ENCODE measurements around the gene LINC00632.

Gene LINC00632

GRCh38 chrX:140765043-140765784, 55.7 kb downstream of the LINC00632 start:
- Histone ChIP-seq H3K4me2 (ENCODE audit: low read length) (no peak overlapping the region), H3K27ac (ENCODE audit: low read depth, low read length, poor library complexity, severe bottlenecking) (no peak overlapping the region), H3K9ac (ENCODE audit: low read length) (no peak overlapping the region), H3K27me3 (ENCODE audit: insufficient read depth, low read length) (no peaks in the 10 kb centered on the region), H3K4me1 (ENCODE audit: insufficient read depth, low read length, severe bottlenecking) (no peaks in the 10 kb centered on the region), H3K36me3 (ENCODE audit: insufficient read depth, low read length) (no peaks in the 10 kb centered on the region), H3K9me2 (ENCODE audit: low read depth, low read length) (no peaks in the 10 kb centered on the region), H2AFZ (ENCODE audit: low read length) (no peak overlapping the region), H3F3A (ENCODE audit: insufficient read depth, low read length) (no peaks in the 10 kb centered on the region), H3K79me2 (ENCODE audit: insufficient read depth, low read length) (no peaks in the 10 kb centered on the region), H4K20me1 (ENCODE audit: insufficient read depth, low read length) (no peaks in the 10 kb centered on the region), H3K4me3 (ENCODE audit: low read depth, low read length, poor library complexity, severe bottlenecking) (no peak overlapping the region), H3K9me3 (ENCODE audit: low read length) (no peaks in the 10 kb centered on the region)
- no peak for TF ChIP-seq EZH2 (IDR thresholded peaks at IDR 0.05; ENCODE audit: borderline replicate concordance, low read length)
- TF ChIP-seq, protein P1, sequence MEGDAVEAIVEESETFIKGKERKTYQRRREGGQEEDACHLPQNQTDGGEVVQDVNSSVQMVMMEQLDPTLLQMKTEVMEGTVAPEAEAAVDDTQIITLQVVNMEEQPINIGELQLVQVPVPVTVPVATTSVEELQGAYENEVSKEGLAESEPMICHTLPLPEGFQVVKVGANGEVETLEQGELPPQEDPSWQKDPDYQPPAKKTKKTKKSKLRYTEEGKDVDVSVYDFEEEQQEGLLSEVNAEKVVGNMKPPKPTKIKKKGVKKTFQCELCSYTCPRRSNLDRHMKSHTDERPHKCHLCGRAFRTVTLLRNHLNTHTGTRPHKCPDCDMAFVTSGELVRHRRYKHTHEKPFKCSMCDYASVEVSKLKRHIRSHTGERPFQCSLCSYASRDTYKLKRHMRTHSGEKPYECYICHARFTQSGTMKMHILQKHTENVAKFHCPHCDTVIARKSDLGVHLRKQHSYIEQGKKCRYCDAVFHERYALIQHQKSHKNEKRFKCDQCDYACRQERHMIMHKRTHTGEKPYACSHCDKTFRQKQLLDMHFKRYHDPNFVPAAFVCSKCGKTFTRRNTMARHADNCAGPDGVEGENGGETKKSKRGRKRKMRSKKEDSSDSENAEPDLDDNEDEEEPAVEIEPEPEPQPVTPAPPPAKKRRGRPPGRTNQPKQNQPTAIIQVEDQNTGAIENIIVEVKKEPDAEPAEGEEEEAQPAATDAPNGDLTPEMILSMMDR (IDR thresholded peaks at IDR 0.05; ENCODE audit: low read length): no peak

- H3K27me3 ChIP-seq (ENCODE audit: insufficient read depth, low read length): no peaks in the 10 kb centered on the region
- TF ChIP-seq, protein P1 (IDR thresholded peaks at IDR 0.05; ENCODE audit: low read length): peak; percentile 58
- no peak for TF ChIP-seq EZH2 (IDR thresholded peaks at IDR 0.05; ENCODE audit: borderline replicate concordance, low read length)
- no peak overlapping the region for H2AFZ ChIP-seq (ENCODE audit: low read length)
- no peaks in the 10 kb centered on the region for H3K9me2 ChIP-seq (ENCODE audit: low read depth, low read length)
- no peak overlapping the region for H3K4me3 ChIP-seq (ENCODE audit: low read depth, low read length, poor library complexity, severe bottlenecking)
- H3K27ac ChIP-seq (ENCODE audit: low read depth, low read length, poor library complexity, severe bottlenecking): no peak overlapping the region
- no peaks in the 10 kb centered on the region for H3K36me3 ChIP-seq (ENCODE audit: insufficient read depth, low read length)
- no peaks in the 10 kb centered on the region for H4K20me1 ChIP-seq (ENCODE audit: insufficient read depth, low read length)
- no peaks in the 10 kb centered on the region for H3F3A ChIP-seq (ENCODE audit: insufficient read depth, low read length)
- no peaks in the 10 kb centered on the region for H3K9me3 ChIP-seq (ENCODE audit: low read length)
- H3K4me1 ChIP-seq (ENCODE audit: insufficient read depth, low read length, severe bottlenecking): no peaks in the 10 kb centered on the region
- no peak overlapping the region for H3K4me2 ChIP-seq (ENCODE audit: low read length)
- H3K79me2 ChIP-seq (ENCODE audit: insufficient read depth, low read length): no peaks in the 10 kb centered on the region
- no peak overlapping the region for H3K9ac ChIP-seq (ENCODE audit: low read length)
Measured at GRCh38 chrX:140766024-140766611, 56.6 kb downstream of the LINC00632 start.

GRCh38 chrX:140767646-140768045, 58.1 kb downstream of the LINC00632 start:
- Histone ChIP-seq H3K4me3 (ENCODE audit: low read depth, low read length, poor library complexity, severe bottlenecking) (no peak overlapping the region), H3K9me2 (ENCODE audit: low read depth, low read length) (no peaks in the 10 kb centered on the region), H2AFZ (ENCODE audit: low read length) (no peak overlapping the region), H3F3A (ENCODE audit: insufficient read depth, low read length) (no peaks in the 10 kb centered on the region), H3K4me1 (ENCODE audit: insufficient read depth, low read length, severe bottlenecking) (no peaks in the 10 kb centered on the region), H3K79me2 (ENCODE audit: insufficient read depth, low read length) (no peaks in the 10 kb centered on the region), H3K9ac (ENCODE audit: low read length) (no peak overlapping the region), H3K9me3 (ENCODE audit: low read length) (no peaks in the 10 kb centered on the region), H3K4me2 (ENCODE audit: low read length) (no peak overlapping the region), H3K27ac (ENCODE audit: low read depth, low read length, poor library complexity, severe bottlenecking) (no peak overlapping the region), H4K20me1 (ENCODE audit: insufficient read depth, low read length) (no peaks in the 10 kb centered on the region), H3K27me3 (ENCODE audit: insufficient read depth, low read length) (no peaks in the 10 kb centered on the region), H3K36me3 (ENCODE audit: insufficient read depth, low read length) (no peaks in the 10 kb centered on the region)
- no peak for TF ChIP-seq EZH2 (IDR thresholded peaks at IDR 0.05; ENCODE audit: borderline replicate concordance, low read length)
- TF ChIP-seq, protein P1 (IDR thresholded peaks at IDR 0.05; ENCODE audit: low read length): no peak
